H7 (cell line): ENCODE results near the gene RBM15B. TPM values are rescaled to one million over a fixed set of nuclear protein-coding genes. Genes with fewer than 3 reads are reported as not detected.

ENCODE experiments used
- DNase-seq: peaks from one replicate; pipeline ENCODE4 v3.0.0; 2012
- H3K27me3 ChIP-seq: 2 replicates; pipeline ENCODE4 v1.6.0; 2011; ENCODE audit warnings: mild to moderate bottlenecking, low read length; ENCODE audit not compliant: control insufficient read depth, insufficient read depth
- H3K36me3 ChIP-seq: replicated peaks from 2 replicates; pipeline ENCODE4 v1.5.1; 2011; ENCODE audit warnings: low read length; ENCODE audit not compliant: control insufficient read depth, insufficient read depth
- H3K4me3 ChIP-seq: 2 replicates; pipeline ENCODE4 v1.5.1; 2011; ENCODE audit warnings: low read depth, mild to moderate bottlenecking, control low read depth, low read length, moderate library complexity; ENCODE audit not compliant: insufficient read depth
- total RNA-seq: library from RNA; depleted of rRNA; stranded (reverse); fragments of >200 nt; shearing (Covaris generic); gene quantifications from 2 replicates; pipeline ENCODE4 v1.2.3, GENCODE V29; 2014; rRNA removed

RBM15B gene, protein sequence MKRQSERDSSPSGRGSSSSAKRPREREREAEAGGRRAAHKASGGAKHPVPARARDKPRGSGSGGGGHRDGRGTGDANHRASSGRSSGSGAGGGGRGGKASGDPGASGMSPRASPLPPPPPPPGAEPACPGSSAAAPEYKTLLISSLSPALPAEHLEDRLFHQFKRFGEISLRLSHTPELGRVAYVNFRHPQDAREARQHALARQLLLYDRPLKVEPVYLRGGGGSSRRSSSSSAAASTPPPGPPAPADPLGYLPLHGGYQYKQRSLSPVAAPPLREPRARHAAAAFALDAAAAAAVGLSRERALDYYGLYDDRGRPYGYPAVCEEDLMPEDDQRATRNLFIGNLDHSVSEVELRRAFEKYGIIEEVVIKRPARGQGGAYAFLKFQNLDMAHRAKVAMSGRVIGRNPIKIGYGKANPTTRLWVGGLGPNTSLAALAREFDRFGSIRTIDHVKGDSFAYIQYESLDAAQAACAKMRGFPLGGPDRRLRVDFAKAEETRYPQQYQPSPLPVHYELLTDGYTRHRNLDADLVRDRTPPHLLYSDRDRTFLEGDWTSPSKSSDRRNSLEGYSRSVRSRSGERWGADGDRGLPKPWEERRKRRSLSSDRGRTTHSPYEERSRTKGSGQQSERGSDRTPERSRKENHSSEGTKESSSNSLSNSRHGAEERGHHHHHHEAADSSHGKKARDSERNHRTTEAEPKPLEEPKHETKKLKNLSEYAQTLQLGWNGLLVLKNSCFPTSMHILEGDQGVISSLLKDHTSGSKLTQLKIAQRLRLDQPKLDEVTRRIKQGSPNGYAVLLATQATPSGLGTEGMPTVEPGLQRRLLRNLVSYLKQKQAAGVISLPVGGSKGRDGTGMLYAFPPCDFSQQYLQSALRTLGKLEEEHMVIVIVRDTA
- 29.3 and 30.0 TPM in 2 replicates for total RNA-seq

DNA sequence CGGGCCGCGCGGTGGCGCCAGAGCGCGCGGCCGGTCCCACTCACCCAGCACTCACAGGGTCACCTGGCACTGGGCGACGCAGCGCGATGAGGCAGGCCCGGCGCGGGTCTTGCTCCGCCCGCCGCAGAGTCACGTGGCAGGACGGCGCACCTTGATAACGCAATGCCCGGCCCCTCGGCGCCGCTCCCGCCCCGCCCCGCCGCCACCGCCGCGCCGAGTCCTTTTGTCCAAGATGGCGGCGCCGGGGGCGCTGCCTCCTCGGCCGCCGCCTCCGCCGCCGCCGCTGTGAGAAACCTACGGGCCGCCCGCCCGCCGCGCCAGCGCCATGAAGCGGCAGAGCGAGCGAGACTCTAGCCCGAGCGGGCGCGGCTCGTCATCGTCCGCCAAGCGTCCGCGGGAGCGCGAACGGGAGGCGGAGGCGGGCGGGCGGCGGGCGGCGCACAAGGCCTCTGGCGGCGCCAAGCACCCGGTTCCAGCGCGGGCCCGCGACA is at the start of gene RBM15B:
Gene RBM15B, plus strand, starts transcription at position 211 of the 491 bp plus-strand sequence. Its CDS starts 115 bp downstream, at position 326.
- Histone ChIP-seq H3K4me3 (peak within 1 kb of the TSS; percentile 64), H3K27me3 (no peaks in the 10 kb centered on the region), H3K36me3 (peaks cover 54% of the 10 kb centered on the region)
- DNase-seq: peak; percentile 99

DNA sequence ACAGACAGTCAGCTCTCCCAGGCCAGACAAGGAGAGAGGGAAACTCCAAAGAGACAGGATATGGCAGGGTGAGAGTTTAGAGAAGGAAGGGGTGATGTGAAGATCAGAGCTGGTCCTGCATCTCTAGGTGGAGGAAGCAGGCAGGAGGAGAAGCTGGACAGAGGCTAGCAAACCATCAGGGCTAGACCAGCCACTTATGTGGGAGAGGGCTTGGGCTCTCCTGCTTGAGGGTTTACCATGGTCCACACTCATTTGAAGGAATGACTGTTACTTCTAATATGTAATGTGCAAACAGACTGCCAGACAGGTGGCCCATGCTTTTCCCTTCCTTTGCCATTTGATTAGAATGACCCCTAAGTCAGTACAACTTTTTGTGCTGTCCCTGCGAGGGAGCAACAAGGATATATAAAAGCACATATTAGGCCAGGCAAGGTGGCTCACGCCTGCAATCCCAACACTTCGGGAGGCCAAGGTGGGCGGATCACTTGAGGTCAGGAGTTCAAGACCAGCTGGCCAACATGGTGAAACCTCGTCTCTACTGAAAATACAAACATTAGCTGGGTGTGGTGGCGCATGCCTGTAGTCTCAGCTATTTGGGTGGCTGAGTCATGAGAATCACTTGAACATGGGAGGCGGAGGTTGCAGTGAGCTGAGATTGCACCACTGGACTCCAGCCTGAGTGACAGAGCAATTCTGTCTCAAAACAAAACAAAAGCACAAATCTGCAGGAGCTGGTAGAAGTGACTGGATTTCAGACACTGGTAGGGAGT is 47.0 kb upstream of the RBM15B start:
- Histone ChIP-seq H3K4me3 (no peak overlapping the region), H3K36me3 (peaks cover 3% of the 10 kb centered on the region), H3K27me3 (no peaks in the 10 kb centered on the region)
- DNase-seq: no peak

DNA sequence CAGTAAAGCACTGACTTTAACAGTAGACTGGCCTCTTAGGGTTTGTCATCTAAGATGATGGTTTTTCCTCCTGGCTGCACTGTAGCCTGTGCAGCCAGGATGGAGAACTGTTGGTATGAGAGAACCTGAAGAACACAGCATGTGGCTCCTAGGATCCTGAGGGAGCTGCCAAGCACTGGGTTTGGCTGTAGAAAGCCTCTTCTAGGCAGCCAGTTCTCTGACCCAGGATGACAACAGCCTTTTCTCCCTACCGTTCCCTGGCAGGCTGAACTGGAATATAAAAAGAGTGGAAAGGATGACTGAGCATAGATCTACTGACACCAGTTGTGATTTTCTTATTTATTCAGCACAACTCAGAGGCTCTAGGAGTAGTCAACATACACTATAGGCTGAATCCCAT is 40.3 kb upstream of the RBM15B start:
- Histone ChIP-seq H3K36me3 (no peaks in the 10 kb centered on the region; the same call in 1 of the 2 replicates), H3K27me3 (no peaks in the 10 kb centered on the region), H3K4me3 (no peak overlapping the region)
- DNase-seq: no peak

DNA sequence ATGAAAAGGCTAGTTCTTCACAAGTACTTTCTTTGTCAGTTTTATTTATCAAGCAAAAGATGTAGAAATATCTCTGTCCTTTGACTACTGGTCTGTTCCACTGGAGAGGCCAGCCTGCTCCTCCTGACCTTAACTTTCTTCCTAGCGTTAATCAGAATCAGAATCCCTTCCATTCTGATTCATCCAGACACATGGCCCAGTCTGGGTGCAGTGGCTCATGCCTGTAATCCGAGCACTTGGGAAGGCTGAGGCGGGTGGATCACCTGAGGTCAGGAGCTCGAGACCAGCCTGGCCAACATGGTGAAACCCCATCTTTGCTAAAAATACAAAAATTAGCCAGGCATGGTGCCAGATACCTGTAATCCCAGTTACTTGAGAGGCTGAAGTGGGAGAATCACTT is 38.0 kb upstream of the RBM15B start:
- Histone ChIP-seq H3K27me3 (no peaks in the 10 kb centered on the region), H3K36me3 (peaks cover 1% of the 10 kb centered on the region), H3K4me3 (no peak overlapping the region)
- DNase-seq: no peak

DNA sequence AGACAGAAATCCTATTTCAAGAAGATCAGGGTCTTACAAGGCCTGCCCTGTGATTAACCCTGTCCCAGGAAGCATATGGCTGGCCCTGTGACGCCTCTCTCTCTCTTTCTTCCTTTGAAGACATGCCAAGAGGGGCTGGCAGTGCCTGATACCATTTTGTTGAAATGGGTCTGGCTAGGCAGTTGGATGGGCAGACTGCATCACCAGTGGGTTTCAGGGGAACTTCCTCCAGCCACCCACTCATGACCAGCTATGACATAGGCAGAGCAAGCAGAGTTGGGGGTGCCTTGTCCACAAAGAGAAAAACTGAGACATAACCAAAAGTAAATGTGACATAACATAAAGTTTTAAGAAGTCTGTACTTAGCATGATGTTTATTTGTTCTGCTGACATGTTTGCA is 37.4 kb upstream of the RBM15B start:
- Histone ChIP-seq H3K27me3 (no peaks in the 10 kb centered on the region), H3K4me3 (no peak overlapping the region), H3K36me3 (peaks cover 1% of the 10 kb centered on the region)
- no peak for DNase-seq

DNA sequence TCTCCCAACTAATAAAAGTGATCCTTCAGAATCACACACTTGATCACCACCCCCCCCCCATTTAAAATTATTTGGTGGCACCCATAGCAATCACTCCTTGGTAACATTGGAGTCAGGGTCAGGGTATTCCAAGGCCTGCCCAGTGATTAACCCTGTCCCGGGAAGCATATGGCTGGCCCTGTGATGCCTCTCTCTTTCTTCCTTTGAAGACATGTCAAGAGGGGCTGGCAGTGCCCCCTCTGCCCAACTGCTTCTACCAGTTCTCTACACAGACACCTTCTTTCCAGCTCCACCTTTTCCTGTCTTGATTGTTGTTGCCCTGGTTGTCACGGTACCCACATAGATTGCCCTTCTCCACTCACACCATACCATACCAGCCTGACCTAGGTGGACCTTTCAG is 36.9 kb upstream of the RBM15B start:
- no peak overlapping the region for H3K4me3 ChIP-seq
- H3K36me3 ChIP-seq: peaks cover 1% of the 10 kb centered on the region
- no peak for DNase-seq
- no peaks in the 10 kb centered on the region for H3K27me3 ChIP-seq

DNA sequence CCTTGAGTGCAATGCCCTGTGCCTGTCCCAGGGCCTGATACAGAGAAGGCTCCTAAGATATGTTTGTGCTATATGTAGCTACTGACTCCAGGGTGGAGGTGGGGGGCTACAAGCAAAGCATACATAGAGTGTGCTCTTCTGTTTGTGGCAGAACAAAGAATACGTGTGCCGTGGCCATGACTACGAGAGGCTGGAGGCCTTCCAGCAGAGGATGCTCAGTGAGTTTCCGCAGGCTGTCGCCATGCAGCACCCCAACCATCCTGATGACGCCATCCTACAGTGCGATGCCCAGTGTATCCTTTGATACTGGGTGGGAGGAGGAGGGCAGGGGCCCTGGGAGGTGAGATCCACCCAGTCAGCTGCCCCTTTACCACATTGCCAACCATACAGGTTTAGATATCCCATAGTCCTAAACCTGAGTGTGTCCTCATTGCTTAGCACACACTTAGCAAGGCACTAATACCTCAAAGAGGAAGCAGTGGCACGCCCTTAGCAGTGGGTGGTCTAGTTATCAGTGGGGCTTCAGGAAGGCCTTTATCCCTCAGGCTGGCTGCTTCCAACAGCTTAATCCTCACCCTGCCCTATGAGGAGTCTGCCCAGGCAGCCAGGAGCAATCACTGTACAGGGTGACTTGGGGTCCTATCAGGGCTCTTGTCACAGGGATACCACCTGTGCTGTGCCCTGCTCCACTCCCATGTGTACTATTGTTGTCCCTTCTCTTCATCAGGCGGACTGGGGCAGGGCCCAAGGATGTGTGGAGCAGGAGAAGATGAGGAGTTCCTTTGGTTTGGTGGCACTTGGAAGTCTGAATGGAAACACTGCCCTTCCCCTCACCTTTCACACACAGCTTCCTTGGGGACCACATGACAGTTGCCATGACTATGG is 36.1 kb upstream of the RBM15B start:
- H3K36me3 ChIP-seq: peaks cover 1% of the 10 kb centered on the region
- no peaks in the 10 kb centered on the region for H3K27me3 ChIP-seq
- no peak overlapping the region for H3K4me3 ChIP-seq
- DNase-seq: no peak

DNA sequence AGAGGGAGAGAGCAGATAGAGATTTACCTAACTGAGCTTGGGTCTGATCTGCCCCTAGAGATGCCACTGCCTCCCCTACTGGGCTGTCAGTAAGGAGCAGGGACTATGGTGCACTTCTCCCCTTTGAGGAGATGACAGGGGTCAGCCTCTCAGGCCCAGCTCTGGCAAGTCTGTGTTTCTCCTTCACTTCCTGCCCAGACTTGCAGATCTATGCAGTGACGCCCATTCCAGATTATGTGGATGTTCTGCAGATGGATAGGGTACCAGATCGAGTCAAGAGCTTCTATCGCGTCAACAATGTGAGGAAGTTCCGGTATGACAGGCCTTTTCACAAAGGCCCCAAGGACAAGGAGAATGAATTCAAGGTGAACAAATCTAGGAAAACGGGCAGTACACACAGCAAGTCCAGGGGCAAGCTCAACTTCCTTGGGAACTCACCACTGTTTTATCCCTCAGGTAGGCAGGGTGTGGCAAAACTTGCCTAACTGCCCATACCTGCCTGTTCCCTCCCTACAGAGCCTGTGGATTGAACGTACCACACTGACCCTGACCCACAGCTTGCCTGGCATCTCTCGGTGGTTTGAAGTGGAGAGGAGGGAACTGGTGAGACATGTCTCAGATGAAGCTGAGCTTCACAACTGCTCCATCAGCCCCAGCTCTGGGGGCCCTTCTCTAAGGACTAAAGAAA is 35.0 kb upstream of the RBM15B start:
- no peak for DNase-seq
- no peak overlapping the region for H3K4me3 ChIP-seq
- H3K36me3 ChIP-seq: peaks cover 1% of the 10 kb centered on the region
- H3K27me3 ChIP-seq: no peaks in the 10 kb centered on the region

DNA sequence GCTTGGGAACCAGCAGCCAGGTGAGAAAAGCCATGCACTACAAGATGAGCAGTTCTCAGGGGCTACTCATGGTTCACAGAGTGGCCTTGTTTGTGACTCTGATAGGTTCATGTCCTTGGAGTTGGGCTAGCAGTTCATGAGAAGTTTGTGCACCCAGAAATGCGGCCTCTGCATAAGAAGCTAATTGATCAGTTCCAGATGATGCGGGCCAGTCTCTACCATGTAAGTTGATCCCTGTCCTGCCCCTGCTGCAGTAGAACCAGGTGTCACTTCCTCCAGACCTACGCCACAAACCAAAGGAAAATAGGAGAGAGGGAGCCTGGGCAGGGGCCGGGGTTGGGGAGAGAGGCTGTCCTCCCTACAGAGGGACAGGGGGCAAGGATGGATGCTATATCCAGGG is 33.2 kb upstream of the RBM15B start:
- Histone ChIP-seq H3K27me3 (no peaks in the 10 kb centered on the region), H3K4me3 (no peak overlapping the region), H3K36me3 (peaks cover 1% of the 10 kb centered on the region)
- no peak for DNase-seq

DNA sequence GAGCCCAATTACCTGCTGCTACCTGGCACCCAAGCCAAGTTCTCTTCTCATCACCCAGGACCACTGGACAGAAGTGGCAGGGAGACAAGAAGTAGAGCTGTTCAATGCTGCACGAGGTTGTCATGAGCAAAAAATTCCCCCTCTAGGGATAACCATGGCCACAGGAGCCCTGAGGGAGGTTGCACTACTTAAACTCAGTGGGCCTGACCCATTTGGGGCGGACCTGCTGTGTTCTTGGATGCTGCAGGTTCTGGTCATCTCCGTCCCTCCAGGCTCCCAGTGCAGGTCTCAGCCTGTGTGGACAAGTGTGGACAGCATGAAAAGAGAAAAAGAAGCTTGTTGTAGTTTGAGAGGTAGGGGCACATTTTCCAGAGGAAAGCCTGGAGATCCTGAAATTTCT is 32.1 kb upstream of the RBM15B start:
- Histone ChIP-seq H3K4me3 (no peak overlapping the region), H3K27me3 (no peaks in the 10 kb centered on the region)

DNA sequence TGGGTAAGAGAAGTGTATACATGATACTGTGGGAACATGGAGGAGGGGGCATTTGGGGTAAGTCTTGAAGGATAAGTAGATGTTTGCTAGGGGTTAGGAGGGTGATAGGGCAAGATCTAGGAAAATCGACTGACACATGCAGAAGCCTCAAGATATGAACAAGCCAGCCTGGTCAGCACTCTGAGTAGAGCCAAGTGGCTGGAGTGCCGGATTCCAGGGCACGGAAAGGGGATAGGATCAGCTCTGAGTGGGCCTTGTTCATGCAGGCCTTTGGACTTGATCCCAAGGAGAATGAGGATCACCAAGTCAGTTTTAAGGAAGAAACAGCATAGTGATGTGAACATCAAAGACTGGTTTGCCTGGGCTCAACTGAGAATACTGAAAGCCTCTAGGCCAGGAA is 30.3 kb upstream of the RBM15B start:
- H3K27me3 ChIP-seq: no peaks in the 10 kb centered on the region
- no peak overlapping the region for H3K4me3 ChIP-seq
- no peak for DNase-seq
- peaks cover 1% of the 10 kb centered on the region for H3K36me3 ChIP-seq

More for the DNA sequence above, 32.1 kb upstream of the RBM15B start:
- no peak for DNase-seq
- peaks cover 1% of the 10 kb centered on the region for H3K36me3 ChIP-seq

DNA sequence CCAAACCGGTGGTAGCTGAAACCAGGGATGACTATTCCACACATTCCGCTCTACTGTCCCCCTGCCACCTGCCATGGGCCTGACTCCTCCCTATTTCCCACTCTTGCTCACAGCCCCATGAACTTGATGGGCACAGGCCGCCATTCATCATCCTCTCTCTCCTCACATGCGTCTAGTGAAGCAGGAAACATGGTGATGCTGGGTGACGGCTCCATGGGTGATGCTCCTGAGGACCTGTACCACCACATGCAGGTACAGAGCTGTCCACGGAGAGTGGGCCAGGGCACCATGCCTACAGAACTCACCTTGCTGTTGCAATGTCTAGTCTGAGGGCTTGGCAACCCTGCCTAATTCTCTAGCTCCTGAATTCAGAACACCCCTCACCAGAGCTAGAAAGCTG is 29.3 kb upstream of the RBM15B start:
- DNase-seq: no peak
- H3K4me3 ChIP-seq: no peak overlapping the region
- peaks cover 1% of the 10 kb centered on the region for H3K36me3 ChIP-seq
- H3K27me3 ChIP-seq: no peaks in the 10 kb centered on the region

DNA sequence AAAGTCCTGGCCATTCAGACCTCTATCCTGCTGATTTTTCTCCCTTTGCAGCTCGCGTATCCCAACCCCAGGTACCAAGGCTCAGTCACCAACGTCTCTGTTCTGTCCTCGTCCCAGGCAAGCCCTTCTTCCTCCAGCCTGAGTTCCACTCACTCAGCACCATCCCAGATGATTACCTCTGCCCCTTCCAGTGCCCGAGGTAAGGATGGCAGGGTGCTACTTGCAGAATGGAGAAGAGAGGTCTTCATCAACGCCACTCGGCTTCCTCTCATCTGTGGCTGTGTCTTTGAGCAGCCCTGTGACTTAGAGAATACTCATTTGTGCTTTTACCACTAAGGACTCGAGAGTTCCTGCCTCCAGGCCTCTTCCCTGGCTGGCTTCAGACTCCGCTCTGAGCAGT is 28.6 kb upstream of the RBM15B start:
- H3K36me3 ChIP-seq: no peaks in the 10 kb centered on the region; the same call in none of the 2 replicates
- DNase-seq: no peak
- H3K4me3 ChIP-seq: no peak overlapping the region
- no peaks in the 10 kb centered on the region for H3K27me3 ChIP-seq
